ENCODE measurements around the gene CTSH. TPM values are rescaled to one million over a fixed set of nuclear protein-coding genes. Genes with fewer than 3 reads are reported as not detected.

CTSH gene
- total and polyA plus RNA-seq, 2 of the 13 experiments (the other 11 are each of a cell fraction or from before 2014, with no cell fraction given) = 265 to 653 TPM

- TF ChIP-seq HMGXB4 (CRISPR knock-in tag; IDR thresholded peaks at IDR 0.05; ENCODE audit: borderline replicate concordance in 1 of 2, low read depth in 1 of 2) (0 out of 4 replicates have a peak, but pooled peaks of 1 of the 2 experiments have one; percentile 2), PPARG (CRISPR knock-in tag; conservative IDR thresholded peaks at IDR 0.05) (peak; percentile 95), ZNF280D (CRISPR knock-in tag; IDR thresholded peaks at IDR 0.05) (peak; percentile 93), GATA4 (IDR thresholded peaks at IDR 0.05; ENCODE audit: borderline replicate concordance, low read depth) (peak; percentile 87), YEATS4 (CRISPR knock-in tag; IDR thresholded peaks at IDR 0.05; ENCODE audit: borderline replicate concordance) (peak; percentile 93), STAT5B (CRISPR knock-in tag; IDR thresholded peaks at IDR 0.05) (peak; percentile 19), CENPX (CRISPR knock-in tag; IDR thresholded peaks at IDR 0.05) (no peak), ZNF121 (CRISPR knock-in tag; IDR thresholded peaks at IDR 0.05) (peak; percentile 71), ISX (CRISPR knock-in tag; conservative IDR thresholded peaks at IDR 0.05) (no peak; the same call in 1 of the 2 replicates), ZNF44 (CRISPR knock-in tag; IDR thresholded peaks at IDR 0.05) (no peak), ZNF160 (CRISPR knock-in tag; IDR thresholded peaks at IDR 0.05) (peak; percentile 52; the same call in 1 of the 2 replicates), RFXANK (CRISPR knock-in tag; IDR thresholded peaks at IDR 0.05) (peak; percentile 42; the same call in 1 of the 2 replicates), ZFP36L1 (CRISPR knock-in tag; IDR thresholded peaks at IDR 0.05) (peak; percentile 95), SAP130 (CRISPR knock-in tag; IDR thresholded peaks at IDR 0.05; ENCODE audit: low read depth) (peak; percentile 92), FOXA1 (IDR thresholded peaks at IDR 0.05) (no peak), FOXA1 (CRISPR knock-in tag; IDR thresholded peaks at IDR 0.05) (peak; percentile 93), IRX3 (CRISPR knock-in tag; IDR thresholded peaks at IDR 0.05; ENCODE audit: borderline replicate concordance, low read depth) (no peak), ZSCAN25 (CRISPR knock-in tag; IDR thresholded peaks at IDR 0.05) (peak; percentile 57; the same call in 1 of the 2 replicates), ZNF138 (CRISPR knock-in tag; IDR thresholded peaks at IDR 0.05; ENCODE audit: low read depth) (peak; percentile 51; the same call in 1 of the 2 replicates), ZIK1 (CRISPR knock-in tag; IDR thresholded peaks at IDR 0.05; ENCODE audit: borderline replicate concordance, low read depth) (peak; percentile 51; the same call in 1 of the 2 replicates), CTCF (CRISPR knock-in tag; IDR thresholded peaks at IDR 0.05) (peak; percentile 23; the same call in 1 of the 2 replicates), KDM1A (CRISPR knock-in tag; IDR thresholded peaks at IDR 0.05) (peak; percentile 38; the same call in 1 of the 2 replicates), ZNF703 (CRISPR knock-in tag; IDR thresholded peaks at IDR 0.05; ENCODE audit: borderline replicate concordance) (no peak; the same call in 1 of the 2 replicates)
Measured at GRCh38 chr15:78993931-78994530, 49.2 kb upstream of the CTSH start (continued).
